GM12865 (cell line): Measurements from ENCODE around the gene DZANK1.

ENCODE experiments used
- DNase-seq: peaks from one replicate; pipeline ENCODE4 v3.0.0; 2010; ENCODE audit warnings: low read depth
- H3K4me3 ChIP-seq: 2 replicates; pipeline ENCODE4 v1.5.1; 2011; ENCODE audit warnings: mild to moderate bottlenecking, low read depth, low read length, control low read depth
- CTCF ChIP-seq: IDR thresholded peaks from 2 replicates; pipeline ENCODE4 v1.5.1; 2011; ENCODE audit warnings: low read length, control low read depth, low read depth, inconsistent platforms; ENCODE audit not compliant: insufficient read depth; ENCODE audit errors: missing control alignments

Gene DZANK1

DNA sequence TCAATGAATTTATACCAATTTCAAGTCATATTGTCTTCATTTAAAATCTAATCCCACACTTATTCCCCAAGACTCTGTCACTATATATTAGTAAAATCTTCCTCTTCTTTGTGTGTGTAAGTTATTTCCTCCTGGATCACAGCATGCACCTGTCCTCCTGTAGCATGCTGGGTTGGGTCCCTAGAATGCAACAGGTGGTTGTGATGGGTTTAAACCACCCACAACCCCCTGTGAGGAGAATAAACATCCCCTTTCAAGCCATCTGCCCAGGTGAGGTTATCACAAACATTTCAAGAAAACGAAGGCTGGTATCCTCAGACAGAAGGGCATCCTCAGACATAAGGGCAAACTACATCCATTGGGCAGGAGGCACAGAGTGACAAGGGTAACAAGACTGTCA is 26.4 kb downstream of the DZANK1 start:
- H3K4me3 ChIP-seq = no peak overlapping the region
- no peak for TF ChIP-seq CTCF
- DNase-seq = no peak

GRCh38 chr20:18436847-18437246 is 30.0 kb downstream of the DZANK1 start:
- no peak for DNase-seq
- H3K4me3 ChIP-seq = no peak overlapping the region
- TF ChIP-seq CTCF = no peak

DNA sequence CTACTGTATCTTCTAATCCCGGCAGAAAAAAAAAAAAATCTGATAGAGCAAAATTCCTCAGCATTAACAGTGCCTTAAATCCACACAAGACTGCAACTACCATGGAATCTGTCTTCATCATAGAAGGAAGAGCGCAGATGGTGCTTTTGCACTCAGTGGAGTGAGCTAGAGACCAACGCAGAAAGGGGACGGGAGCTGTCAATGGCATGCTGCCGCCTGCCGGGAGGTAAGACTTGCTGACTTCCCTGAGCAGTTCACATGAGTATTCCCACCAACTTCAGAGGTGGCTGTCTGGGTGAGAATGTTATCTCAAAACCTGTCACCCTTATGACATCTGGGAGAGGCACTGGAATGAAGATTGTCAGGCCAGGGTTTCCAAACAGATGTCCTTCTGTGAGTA is 35.6 kb downstream of the DZANK1 start:
- no peak overlapping the region for H3K4me3 ChIP-seq
- no peak for DNase-seq
- TF ChIP-seq CTCF = no peak

DNA sequence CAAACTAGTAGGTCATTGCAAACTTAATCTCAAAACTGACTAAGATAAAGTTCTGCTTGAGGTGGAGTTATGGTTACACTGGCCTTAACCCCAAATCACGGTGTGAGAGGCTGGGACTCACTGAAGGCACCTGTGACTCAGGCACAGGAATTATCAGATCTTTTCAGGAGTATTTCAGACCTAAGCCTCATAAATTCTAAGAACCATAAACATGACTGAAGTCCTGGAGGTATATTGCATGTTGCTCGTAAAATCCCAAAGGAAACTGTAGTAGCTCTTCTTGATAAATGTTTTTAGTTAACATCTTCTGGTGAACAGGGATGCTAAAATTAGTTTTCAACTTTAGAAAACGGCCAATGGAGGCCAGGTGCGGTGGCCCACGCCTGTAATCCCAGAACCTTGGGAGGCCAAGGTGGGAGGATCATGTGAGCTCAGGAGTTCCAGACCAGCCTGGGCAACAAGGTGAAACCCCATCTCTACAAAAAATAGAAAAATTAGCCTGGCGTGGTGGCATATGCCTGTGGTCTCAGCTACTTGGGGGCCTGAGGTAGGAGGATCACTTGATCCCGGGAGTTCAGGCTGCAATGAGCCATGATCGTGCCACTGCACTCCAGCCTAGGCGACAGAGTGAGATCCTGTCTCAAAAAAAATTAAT is 36.5 kb downstream of the DZANK1 start:
- no peak for DNase-seq
- no peak for TF ChIP-seq CTCF
- no peak overlapping the region for H3K4me3 ChIP-seq

DNA sequence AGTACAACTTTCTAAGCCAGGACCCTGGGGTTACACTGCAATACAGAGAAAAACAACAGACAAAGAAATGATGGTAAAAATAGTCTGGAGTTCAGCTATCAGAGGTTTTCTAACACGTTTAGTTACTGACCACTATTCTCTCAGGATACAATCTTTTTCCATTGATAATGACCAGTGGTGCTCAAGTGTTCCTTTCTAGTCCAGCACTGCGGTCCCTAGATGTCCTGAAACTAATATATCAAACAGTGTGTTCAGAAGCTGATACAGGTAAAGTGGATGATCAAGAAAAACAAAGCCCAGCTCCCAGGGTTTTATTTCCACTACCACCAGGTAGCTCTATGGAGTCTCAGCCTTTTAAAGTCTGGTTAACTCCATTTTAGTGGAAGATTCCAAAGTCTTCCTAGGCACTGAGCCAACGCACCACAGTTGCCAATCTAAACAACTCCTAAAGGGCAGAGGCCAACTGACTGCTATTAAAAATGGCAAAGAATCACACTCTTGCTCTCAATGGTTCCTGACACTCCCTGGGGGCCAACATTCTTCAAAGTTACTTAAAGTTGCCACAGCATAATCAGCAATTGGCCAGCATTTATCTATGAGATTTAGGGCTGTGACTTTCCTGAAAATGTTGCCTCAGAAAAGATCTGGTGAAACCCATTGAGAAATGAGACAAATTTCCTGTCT is 38.2 kb downstream of the DZANK1 start:
- TF ChIP-seq CTCF = no peak
- DNase-seq = no peak
- no peak overlapping the region for H3K4me3 ChIP-seq

GRCh38 chr20:18427214-18427613 is 39.6 kb downstream of the DZANK1 start:
- no peak for TF ChIP-seq CTCF
- DNase-seq = no peak
- H3K4me3 ChIP-seq = no peak overlapping the region

GRCh38 chr20:18421608-18422007 is 45.2 kb downstream of the DZANK1 start:
- TF ChIP-seq CTCF = no peak
- no peak overlapping the region for H3K4me3 ChIP-seq
- DNase-seq = no peak
